ENCODE measurements around the gene RBBP4. TPM values are rescaled to one million over a fixed set of nuclear protein-coding genes. Genes with fewer than 3 reads are reported as not detected.

Gene RBBP4
- total RNA-seq, 1 donor = 106 TPM

DNA sequence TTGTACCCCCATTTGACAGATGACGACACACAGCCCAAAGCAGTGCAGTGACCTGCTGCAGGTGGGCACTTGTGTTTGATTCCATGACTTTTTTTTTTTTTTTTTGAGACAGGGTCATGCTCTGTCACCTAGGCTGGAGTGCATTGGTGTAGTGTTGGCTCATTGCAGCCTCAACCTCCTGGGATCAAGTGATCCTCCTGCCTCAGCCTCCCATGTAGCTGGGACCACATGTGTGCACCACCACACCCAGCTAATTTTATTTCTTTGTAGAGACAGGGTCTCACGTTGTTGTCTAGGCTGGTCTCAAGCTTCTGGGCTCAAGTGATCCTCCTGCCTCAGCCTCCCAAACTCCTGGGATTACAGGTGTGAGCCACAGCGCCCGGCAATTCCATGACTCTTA, 66.5 kb downstream of the RBBP4 start:
- H3K9me3 ChIP-seq (ENCODE audit: low read depth, low read length) = no peaks in the 10 kb centered on the region
- no peak overlapping the region for H3K4me3 ChIP-seq (ENCODE audit: low read length)
- H3K27me3 ChIP-seq (ENCODE audit: insufficient read depth, low read length) = no peaks in the 10 kb centered on the region
- H3K4me1 ChIP-seq (ENCODE audit: insufficient read depth, low read length) = peaks cover 2% of the 10 kb centered on the region

DNA sequence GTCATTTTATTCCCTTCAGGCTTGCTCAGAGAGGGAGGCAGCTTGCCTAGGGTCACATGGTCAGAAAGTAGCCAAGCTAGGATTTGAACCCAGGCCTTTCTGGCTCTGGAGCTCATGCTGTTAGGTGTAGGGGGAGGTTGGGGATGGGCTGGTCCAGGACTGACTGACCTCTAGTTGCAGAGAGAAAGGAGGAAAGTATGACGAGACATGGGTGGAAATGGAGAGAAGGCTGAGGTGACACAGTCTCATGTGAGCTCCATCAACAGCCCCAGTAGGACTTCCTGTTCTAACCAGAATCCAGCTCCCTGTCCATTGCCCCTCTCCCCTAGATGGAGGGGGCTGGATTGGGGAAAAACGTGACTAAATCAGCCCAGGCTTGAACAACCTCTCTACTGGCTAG, 67.0 kb downstream of the RBBP4 start:
- Histone ChIP-seq H3K9me3 (ENCODE audit: low read depth, low read length) (no peaks in the 10 kb centered on the region), H3K27me3 (ENCODE audit: insufficient read depth, low read length) (no peaks in the 10 kb centered on the region), H3K4me3 (ENCODE audit: low read length) (no peak overlapping the region), H3K4me1 (ENCODE audit: insufficient read depth, low read length) (no peaks in the 10 kb centered on the region)

DNA sequence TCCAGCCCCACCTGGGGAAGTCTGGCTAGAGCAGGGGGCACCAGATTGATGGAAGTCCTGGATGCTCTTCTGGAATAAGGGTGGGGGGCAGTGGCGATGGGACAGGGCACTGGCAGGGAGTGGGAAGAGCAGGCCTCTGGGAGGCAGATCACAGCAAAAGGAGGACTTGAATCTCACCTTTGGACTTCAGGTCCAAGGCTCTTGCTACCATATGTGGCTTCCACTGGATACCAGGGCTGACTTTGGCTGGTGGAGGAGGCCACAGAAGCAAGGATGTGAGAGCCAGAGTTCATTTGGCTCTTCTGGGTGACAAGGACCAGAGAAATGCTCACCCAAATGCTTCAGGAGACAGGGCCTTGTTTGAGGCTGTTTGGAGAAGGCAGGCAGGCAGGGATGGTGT, 67.5 kb downstream of the RBBP4 start:
- no peaks in the 10 kb centered on the region for H3K9me3 ChIP-seq (ENCODE audit: low read depth, low read length)
- no peak overlapping the region for H3K4me3 ChIP-seq (ENCODE audit: low read length)
- no peaks in the 10 kb centered on the region for H3K27me3 ChIP-seq (ENCODE audit: insufficient read depth, low read length)
- H3K4me1 ChIP-seq (ENCODE audit: insufficient read depth, low read length) = no peaks in the 10 kb centered on the region

DNA sequence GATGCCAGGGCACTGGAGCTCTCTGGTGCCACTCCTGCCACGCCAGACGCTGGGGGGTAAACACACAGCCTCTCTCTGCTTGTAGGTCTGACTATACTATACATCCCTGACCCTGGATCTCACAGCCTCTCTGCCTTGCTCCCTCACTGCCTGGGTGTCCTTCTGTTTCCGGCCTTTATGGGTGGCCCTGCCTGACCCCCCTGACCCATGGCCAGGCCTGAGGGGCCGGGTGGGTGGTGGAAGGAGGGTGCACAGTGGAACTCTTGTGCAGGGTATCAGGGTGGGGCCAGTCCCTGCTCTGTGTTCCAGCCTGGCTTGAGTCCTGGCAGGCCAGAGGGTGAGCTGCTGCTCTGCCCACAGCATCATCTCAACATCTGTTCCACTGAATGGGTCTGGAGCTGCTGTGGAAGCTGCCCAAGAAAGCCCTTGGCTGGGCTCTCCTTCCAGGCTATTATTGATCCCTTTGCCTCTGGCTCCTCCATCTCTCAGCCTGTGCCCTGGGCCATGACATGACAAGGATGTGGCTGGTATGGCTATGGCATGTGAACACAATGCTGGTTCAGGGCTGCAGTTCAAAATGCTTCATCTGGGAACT, 68.8 kb downstream of the RBBP4 start:
- Histone ChIP-seq H3K27me3 (ENCODE audit: insufficient read depth, low read length) (no peaks in the 10 kb centered on the region), H3K4me1 (ENCODE audit: insufficient read depth, low read length) (peaks cover under 1% of the 10 kb centered on the region), H3K4me3 (ENCODE audit: low read length) (no peak overlapping the region), H3K9me3 (ENCODE audit: low read depth, low read length) (no peaks in the 10 kb centered on the region)

DNA sequence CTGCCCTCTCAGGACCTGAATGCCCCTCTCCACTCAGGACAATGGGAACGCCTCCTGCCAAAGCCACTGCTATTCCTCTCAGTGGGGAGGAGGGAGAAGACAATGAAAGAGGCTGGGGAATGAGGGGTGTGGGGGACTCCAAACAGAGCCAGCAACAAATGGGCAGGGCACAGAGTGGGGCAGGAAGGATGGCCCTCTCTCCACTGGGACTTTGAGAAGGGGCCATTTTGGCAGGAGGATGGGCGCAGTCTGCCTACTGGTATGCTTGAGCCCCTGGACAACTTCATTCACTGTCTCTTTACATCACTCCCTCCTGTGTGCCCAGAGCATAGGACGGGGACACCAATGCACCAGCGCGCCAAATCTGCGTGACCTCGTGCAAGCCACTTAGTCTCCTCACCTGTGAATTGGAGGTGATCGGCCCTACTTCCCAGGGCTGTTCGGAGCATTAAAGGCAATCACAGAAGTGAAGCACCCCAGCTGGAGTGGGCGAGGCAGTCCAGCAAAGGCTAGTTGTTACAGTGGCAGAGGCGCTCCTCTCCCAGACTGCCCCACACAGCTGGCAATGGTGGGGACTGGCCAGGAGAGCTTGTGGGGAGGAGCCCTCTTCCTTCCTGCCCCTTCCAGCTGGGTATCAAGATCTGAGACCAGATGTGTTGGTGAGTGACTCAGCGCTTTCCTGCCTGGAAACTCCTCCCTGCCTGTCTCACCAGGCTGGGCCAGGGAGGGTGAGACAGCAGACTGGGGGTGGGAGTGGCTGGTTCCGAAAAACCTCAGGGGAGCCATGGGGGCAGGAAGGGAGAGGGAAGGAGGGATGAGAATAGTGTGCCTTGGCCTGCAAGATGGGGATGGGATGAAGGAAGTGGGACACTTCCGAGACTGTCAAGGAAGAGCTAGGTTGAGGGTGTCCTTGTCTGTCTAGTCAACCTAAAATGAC, 73.9 kb downstream of the RBBP4 start:
- Histone ChIP-seq H3K4me3 (ENCODE audit: low read length) (no peak overlapping the region), H3K4me1 (ENCODE audit: insufficient read depth, low read length) (peaks cover 9% of the 10 kb centered on the region), H3K9me3 (ENCODE audit: low read depth, low read length) (no peaks in the 10 kb centered on the region), H3K27me3 (ENCODE audit: insufficient read depth, low read length) (no peaks in the 10 kb centered on the region)

DNA sequence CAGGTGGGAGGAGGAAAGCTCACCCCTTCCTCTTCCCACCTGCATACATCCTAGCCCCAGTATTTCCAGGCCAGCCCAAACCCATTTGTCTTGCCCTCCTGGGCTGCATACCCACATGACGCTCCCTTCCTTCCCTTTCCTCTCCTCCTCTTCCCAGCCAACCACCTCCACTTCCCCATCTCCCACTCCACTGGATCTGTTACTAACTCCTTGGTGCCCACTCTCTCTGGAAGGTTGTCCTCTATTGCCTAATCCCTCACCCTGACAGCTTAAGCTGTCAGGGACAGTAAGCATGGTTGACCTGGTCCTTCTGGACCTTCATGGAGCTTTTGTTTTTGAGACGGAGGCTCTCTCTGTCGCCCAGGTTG, 74.6 kb downstream of the RBBP4 start:
- Histone ChIP-seq H3K9me3 (ENCODE audit: low read depth, low read length) (no peaks in the 10 kb centered on the region), H3K27me3 (ENCODE audit: insufficient read depth, low read length) (no peaks in the 10 kb centered on the region), H3K4me1 (ENCODE audit: insufficient read depth, low read length) (peaks cover 9% of the 10 kb centered on the region), H3K4me3 (ENCODE audit: low read length) (no peak overlapping the region)

DNA sequence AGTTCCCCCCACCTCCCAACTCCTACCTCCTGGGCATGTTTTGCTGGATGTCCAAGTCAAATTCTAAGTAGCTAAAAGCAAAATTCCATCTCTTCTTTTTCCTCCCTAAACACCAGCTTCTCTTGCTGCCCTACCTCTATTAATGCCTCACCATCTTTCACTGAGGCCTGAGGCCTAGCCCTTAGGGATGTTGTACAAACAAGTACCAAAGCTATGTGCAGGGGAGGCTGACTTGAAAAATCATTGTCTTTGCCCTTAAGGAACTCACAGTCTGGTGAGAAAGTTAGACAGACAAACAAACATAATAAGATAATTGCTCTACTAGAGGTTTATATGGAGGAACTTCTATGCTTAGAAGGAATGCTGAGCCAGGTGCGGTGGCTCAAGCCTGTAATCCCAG, 76.9 kb downstream of the RBBP4 start:
- H3K9me3 ChIP-seq (ENCODE audit: low read depth, low read length) = no peaks in the 10 kb centered on the region
- peaks cover 9% of the 10 kb centered on the region for H3K4me1 ChIP-seq (ENCODE audit: insufficient read depth, low read length)
- no peak overlapping the region for H3K4me3 ChIP-seq (ENCODE audit: low read length)
- no peaks in the 10 kb centered on the region for H3K27me3 ChIP-seq (ENCODE audit: insufficient read depth, low read length)

DNA sequence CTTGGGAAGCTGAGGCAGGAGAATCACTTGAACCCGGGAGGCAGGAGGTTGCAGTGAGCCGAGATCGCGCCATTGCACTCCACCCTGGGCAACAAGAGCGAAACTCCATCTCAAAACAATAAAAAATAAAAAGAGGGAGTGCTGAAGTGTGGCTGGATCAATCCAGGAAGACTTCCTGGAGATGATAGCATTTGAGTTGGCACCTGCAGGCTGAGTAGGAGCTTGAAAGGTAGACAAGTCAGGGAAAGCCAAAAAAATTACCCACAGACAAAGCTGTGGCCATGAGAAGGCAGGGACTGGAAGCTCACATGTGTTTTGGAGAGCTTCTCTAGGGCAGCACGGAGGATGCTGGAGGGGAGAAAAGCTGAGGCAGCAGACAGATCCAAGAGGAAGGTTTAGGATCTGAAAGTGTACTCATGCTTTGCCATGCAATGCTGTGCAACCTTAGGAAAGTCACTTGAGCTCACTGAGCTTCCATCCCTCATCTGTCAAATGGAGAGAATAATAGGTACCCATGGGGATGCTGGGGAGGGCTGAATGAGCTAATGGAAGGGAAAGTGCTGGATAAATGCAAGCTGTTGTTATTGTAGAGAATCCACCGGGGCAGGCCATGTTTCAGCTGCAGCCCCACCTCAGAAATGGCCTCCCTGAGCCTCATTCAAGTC, 77.5 kb downstream of the RBBP4 start:
- Histone ChIP-seq H3K9me3 (ENCODE audit: low read depth, low read length) (no peaks in the 10 kb centered on the region), H3K4me1 (ENCODE audit: insufficient read depth, low read length) (peaks cover 9% of the 10 kb centered on the region), H3K27me3 (ENCODE audit: insufficient read depth, low read length) (no peaks in the 10 kb centered on the region)

DNA sequence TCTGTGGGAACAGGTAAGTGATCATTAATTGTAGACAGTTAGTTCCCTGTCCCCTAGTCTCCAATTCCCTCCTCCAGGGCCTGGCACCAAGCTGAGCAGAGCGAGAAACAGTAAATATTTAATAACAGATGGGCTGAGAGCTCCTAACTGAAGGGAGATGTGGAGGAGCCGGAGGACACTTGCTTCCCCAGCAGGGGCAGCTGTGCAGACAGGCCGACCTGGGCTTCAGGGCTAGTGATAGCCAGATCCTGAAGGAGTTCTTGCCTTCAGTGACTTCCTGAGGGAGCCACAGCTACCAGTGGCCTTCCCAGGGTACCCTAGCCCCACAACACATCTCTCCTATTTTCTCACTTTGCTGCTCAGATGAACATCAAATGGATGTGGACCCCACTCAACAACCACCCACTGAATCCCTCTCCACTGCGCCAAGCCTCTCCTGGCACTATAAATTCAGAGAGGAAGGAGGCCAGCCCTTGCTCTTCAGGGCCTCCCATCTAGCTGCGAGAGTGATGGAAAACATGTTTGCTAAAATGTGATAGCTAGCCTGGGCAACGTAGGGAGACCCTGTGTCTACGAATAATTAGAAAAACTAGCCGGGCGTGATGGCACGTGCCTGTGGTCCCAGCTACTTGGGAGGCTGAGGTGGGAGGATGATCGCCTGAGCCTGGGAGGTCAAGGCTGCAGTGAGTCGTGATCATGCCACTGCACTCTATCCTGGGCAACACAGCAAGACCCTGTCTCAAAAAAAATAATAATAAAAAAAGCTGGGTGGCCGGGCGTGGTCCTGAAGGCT, 78.4 kb downstream of the RBBP4 start:
- no peaks in the 10 kb centered on the region for H3K9me3 ChIP-seq (ENCODE audit: low read depth, low read length)
- H3K27me3 ChIP-seq (ENCODE audit: insufficient read depth, low read length) = no peaks in the 10 kb centered on the region

More for the DNA sequence above, 77.5 kb downstream of the RBBP4 start:
- no peak overlapping the region for H3K4me3 ChIP-seq (ENCODE audit: low read length)

DNA sequence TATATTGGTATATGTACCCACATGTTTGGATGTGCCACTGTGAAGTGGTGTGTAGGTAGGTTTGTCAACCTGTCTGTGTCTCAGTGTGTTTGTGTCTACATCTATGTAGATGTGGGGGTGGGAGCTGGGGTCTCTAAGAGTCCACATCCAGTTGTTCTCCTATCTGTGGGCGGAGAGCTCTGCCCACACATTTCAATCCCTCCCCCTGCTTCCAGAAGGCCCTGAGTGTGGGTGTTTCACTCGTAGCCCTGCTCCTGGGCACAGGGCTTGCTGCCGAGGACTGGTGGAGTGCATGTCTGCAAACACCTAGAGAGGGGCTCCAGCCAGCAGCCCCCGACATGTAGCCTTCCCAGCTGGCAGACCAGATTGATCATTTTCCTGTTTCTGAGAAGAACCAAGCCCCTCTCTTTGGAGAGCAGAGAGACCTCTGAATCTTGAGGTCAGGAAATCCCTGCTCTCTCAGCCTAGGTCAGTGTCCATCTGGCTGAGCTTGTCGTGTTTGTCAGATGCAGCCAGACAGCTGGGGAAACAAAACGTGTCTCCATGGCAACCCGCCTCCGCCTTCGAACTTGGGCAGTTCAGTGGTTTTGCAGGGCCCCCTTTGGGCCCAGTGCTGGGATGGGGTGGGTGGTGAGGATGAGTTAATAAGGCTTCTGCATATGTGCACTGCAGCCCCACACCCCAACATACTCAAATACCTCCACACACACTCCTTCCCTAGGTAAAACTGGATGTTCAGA, 82.7 kb downstream of the RBBP4 start:
- no peak overlapping the region for H3K4me3 ChIP-seq (ENCODE audit: low read length)
- no peaks in the 10 kb centered on the region for H3K9me3 ChIP-seq (ENCODE audit: low read depth, low read length)
- no peaks in the 10 kb centered on the region for H3K27me3 ChIP-seq (ENCODE audit: insufficient read depth, low read length)
- H3K4me1 ChIP-seq (ENCODE audit: insufficient read depth, low read length) = no peaks in the 10 kb centered on the region

More for the DNA sequence above, 78.4 kb downstream of the RBBP4 start:
- Histone ChIP-seq H3K4me1 (ENCODE audit: insufficient read depth, low read length) (peaks cover 9% of the 10 kb centered on the region), H3K4me3 (ENCODE audit: low read length) (no peak overlapping the region)

Other genes with a start within 250 kb of the RBBP4 start
- not detected for gene ZBTB8B, start 186.1 kb upstream of the RBBP4 start, total RNA-seq
- gene ZBTB8A, start 111.8 kb upstream of the RBBP4 start, total RNA-seq = 0.21 TPM
- 34.5 TPM for gene ZBTB8OS, start 658 bp upstream of the RBBP4 start, total RNA-seq
- 0.10 TPM for gene SYNC, start 51.6 kb downstream of the RBBP4 start, total RNA-seq
- 88.7 TPM for gene YARS1, start 166.2 kb downstream of the RBBP4 start, total RNA-seq
- gene S100PBP, start 166.4 kb downstream of the RBBP4 start, total RNA-seq = 18.5 TPM
- gene FNDC5, start 219.7 kb downstream of the RBBP4 start, total RNA-seq = 0.10 TPM
- gene HPCA, start 235.3 kb downstream of the RBBP4 start, total RNA-seq = not detected

Data from mononuclear cell (primary cell).